Motor neuron (in vitro differentiated cells): Measurements from ENCODE around the gene CLSTN3. TPM values are rescaled to one million over a fixed set of nuclear protein-coding genes. Genes with fewer than 3 reads are reported as not detected.
"Not testable (repeated sequence)": the region's sequence is repeated elsewhere in the genome, so short reads cannot be mapped to it uniquely, and the experiment has no call there.

Source experiments
- ATAC-seq, 8 experiments: fragments of 200-7000 bp; cut with Tn5 transposase; replicated peaks in 6 of 8; 2 replicates each; pipeline ENCODE4 v1.8.0; 2021; ENCODE audit warnings: mild to moderate bottlenecking in 8 of 8, moderate library complexity in 8 of 8
- H3K27ac ChIP-seq, 2 donors: fragments of 250-450 bp; sonication (Bioruptor Pico); 2 replicates each; pipeline ENCODE4 v1.9.0; 2021; ENCODE audit warnings: antibody characterized with exemption in 2 of 2, mild to moderate bottlenecking in 2 of 2, moderate library complexity in 1 of 2
- H3K4me1 ChIP-seq, 2 donors: fragments of 250-450 bp; sonication (Bioruptor Pico); replicated peaks in 1 of 2; 2 replicates each; pipeline ENCODE4 v1.6.1; 2021; ENCODE audit warnings: antibody characterized with exemption in 2 of 2, mild to moderate bottlenecking in 2 of 2, moderate library complexity in 1 of 2
- H3K4me3 ChIP-seq, 5 donors: fragments of 250-450 bp; sonication (Bioruptor Pico); 2 replicates each; pipeline ENCODE4 v1.9.0; 2021; ENCODE audit warnings: antibody characterized with exemption in 5 of 5, mild to moderate bottlenecking in 5 of 5, moderate library complexity in 4 of 5
- WGBS, 10 experiments: fragments of 450-650 bp; shearing (Covaris generic); methylation state at CpG; one replicate each; pipeline ENCODE4 v1.0.0; 2022; 5-methylcytosine and 5-hydroxymethylcytosine counted together
- in situ Hi-C, 9 experiments: fragments of 400-800 bp; cut with MboI; loops; one replicate each; pipeline ENCODE4 v1.15.0; 2021; ENCODE audit warnings: low sequenced_read_pairs in 9 of 9, low pct_unique_long_range_greater_than_20kb in 2 of 9; ENCODE audit not compliant: unreplicated experiment in 9 of 9
- total RNA-seq, 8 experiments: library from RNA; unstranded; fragments of 300-600 nt; gene quantifications; 2 replicates each; pipeline versions ENCODE4 v1.2.3 to v1.2.4, GENCODE V29; 2022

CLSTN3 gene
- total RNA-seq, 8 experiments from 2014 or later: 15.1 to 62.6 (median 44.1) TPM

DNA sequence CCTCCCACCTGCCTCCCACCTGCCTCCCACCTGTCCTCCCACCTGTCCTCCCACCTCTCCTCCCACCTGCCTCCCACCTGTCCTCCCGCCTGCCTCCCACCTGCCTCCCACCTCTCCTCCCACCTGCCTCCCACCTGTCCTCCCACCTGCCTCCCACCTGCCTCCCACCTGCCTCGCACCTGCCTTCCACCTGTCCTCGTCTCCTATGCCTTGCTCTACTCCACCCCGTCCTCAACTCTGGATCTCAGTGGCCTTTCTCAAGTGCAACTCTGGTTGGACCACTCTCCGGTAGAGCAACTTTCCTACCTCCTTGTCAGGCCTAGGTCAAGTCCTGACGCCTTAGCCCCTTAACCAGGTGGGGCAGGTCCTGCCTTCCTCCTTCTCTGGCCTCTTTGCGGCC is 30.0 kb downstream of the CLSTN3 start:
- in situ Hi-C loops: no loop called here
- H3K27ac ChIP-seq: no peak overlapping the region
- no peak for ATAC-seq

DNA sequence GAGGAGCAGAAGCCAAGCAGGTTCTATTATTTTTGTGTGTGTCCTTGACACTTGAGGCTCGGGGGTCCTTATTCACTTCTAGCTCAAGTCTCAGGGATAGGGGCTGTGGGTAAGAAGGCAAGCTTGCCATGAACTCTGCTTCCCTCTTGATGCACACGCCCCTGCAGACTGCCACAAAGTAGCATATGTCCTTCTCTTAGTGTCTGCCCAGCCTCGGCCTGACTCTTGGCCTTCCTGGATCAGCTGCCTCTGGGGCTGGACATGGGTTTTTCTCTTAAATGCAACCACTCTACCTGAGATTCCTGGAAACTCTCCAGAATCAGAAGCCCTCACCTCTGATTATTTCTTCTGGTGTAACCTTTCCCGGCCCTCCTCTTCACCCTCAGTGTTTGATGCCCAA is 31.2 kb downstream of the CLSTN3 start:
- Histone ChIP-seq H3K4me1 (no peaks in the 10 kb centered on the region), H3K27ac (no peak overlapping the region), H3K4me3 (no peak overlapping the region)
- in situ Hi-C loops: no loop called here
- ATAC-seq: no peak
- WGBS, 10 experiments: 14 to 100% (median 75%) methylated on average over 1 to 3 of the region's 4 CpGs; no CpG with 5 or more reads in 4 of the 10 experiments

More for the DNA sequence above, 30.0 kb downstream of the CLSTN3 start:
- WGBS, 10 experiments: 93 to 100% (median 98%) methylated on average over 1 to 3 of the region's 7 CpGs; no CpG with 5 or more reads in 6 of the 10 experiments
- Histone ChIP-seq H3K4me1 (no peaks in the 10 kb centered on the region), H3K4me3 (no peak overlapping the region)

DNA sequence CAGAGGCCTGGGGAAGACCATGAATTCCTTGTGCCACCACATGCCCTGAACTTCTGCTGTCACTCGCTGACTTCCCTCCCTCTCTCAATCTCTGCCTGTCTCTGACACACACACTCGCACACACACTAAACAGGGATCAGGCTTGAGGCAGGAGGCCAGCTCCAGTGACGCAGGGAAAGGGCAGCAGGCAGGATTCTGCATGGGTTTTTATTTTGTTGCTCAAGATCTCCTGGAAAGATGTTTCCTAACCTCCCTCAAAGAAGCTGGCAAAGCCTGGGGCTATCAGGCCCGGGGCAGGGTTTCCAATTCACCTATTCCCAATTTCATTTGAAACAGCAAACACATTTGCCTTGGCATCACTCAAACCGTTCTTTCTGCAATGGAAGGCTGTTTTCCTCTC is 31.6 kb downstream of the CLSTN3 start:
- WGBS, 10 experiments: 40 to 90% (median 76%) methylated on average over 1 to 5 of the region's 5 CpGs; no CpG with 5 or more reads in 3 of the 10 experiments
- Histone ChIP-seq H3K27ac (no peak overlapping the region), H3K4me3 (no peak overlapping the region), H3K4me1 (no peaks in the 10 kb centered on the region)
- ATAC-seq: no peak
- in situ Hi-C loops: no loop called here

DNA sequence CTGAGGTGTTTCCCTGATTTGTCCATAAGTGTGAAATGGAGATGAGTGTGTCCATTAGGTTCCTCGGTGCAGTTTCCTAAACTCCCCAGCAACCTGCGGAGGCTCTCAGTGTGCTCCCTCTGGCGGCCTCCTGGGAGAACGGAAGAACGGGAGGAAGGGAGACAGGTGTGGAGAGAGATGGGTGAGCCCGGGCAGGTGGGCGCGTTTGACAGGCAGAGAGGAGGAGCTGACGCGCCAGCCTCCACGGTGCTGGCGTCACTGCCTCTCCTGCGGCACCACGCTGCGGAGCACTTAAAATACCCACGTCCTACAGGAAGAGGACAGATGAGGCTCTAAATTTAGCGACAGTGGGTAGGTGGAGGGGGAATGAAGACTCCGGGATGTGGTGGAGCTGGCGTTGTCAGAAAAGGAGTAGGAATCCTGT is 32.5 kb downstream of the CLSTN3 start:
- no peak overlapping the region for H3K27ac ChIP-seq
- peak in 4 of 8 experiments; percentile 41 to 87 (median 53) for ATAC-seq
- in situ Hi-C loops: no loop called here
- H3K4me3 ChIP-seq: no peak overlapping the region
- 5 to 94% (median 44%) methylated on average over 1 to 7 of the region's 19 CpGs; no CpG with 5 or more reads in 4 of the 10 experiments for WGBS, 10 experiments
- H3K4me1 ChIP-seq: no peaks in the 10 kb centered on the region

DNA sequence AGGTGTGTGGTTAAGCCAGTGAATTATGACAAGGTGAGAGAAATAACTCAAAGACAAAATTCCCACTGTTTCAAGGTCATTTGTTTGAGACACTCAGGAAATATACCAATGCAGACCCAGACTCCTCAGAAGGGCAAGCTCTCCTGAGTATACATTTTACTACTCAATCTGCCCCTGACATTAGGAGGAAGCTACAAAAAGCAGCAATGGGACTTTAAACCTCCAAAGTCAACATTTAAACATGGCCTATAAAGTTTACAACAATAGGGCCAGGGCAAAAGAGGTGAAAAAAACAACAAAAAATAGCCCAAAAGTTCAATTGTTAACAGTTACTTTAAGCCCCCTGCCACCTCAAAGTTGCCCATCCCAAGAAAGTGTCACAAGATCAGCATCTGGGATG is 39.8 kb downstream of the CLSTN3 start:
- no peaks in the 10 kb centered on the region for H3K4me1 ChIP-seq
- no peak overlapping the region for H3K27ac ChIP-seq
- in situ Hi-C loops: no loop called here
- no peak for ATAC-seq
- no peak overlapping the region for H3K4me3 ChIP-seq

DNA sequence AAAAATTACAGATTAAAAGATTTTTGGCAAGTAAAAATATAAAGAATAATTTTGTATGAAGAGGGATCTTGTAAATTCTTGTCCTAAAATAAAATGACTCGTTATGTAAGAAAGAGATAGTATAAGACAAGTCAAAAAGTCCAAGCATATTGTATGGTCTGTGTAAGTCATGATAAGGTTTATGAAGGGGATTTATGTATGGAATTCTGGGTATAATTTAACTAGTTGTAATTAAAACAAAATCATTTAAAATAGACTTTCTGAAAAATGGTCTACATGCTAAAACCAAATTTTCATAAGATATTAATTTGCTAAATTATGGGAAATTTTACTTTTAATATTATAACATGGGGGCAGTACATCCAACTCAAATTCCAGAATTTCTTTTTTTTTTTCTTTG is 41.7 kb downstream of the CLSTN3 start:
- 0 to 58% (median 33%) methylated on average over 1 of the region's 1 CpG for WGBS, 10 experiments
- Histone ChIP-seq H3K4me3 (no peak overlapping the region), H3K27ac (no peak overlapping the region), H3K4me1 (no peaks in the 10 kb centered on the region)
- no peak for ATAC-seq
- in situ Hi-C loops: no loop called here

DNA sequence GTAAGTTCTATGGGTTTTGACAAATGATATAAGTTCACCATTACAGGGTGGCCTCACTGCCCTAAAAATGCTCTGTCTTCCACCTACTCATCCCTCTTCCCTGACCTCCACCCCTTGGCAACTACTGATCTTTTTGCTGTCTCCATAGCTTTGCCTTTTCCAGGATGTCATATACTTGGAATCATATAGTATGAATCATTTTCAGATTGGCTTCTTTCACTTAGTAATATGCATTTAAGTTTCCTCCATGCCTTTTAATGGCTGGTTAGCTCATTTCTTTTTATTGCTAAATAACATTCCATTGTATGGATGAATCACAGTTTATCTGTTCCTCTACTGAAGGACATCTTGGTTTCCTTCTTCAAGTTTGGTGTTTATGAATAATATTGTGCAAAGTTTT is 45.3 kb downstream of the CLSTN3 start:
- H3K27ac ChIP-seq: no peak overlapping the region
- H3K4me3 ChIP-seq: no peak overlapping the region
- no peak for ATAC-seq
- in situ Hi-C loops: no loop called here
- H3K4me1 ChIP-seq: no peaks in the 10 kb centered on the region

DNA sequence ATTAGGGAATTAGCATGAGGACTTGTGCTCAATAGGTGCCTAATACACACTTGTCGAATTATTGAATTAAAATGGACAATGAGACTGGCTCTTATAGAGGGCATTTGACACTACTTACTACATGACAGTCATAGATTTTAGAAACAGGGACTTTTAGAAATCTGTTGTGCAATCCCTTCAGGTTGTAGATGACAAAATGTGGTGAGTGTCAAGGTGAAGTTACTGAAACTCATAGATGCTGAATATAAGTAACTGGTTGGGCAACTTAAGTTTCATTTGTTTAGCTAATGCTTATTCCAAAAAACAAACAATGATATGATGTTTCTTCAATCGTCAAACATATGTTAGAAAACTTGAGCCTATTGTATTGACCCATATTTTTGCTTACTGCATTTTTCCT is 46.4 kb downstream of the CLSTN3 start:
- no peak for ATAC-seq
- in situ Hi-C loops: no loop called here
- no peak overlapping the region for H3K27ac ChIP-seq
- no peak overlapping the region for H3K4me3 ChIP-seq
- no peaks in the 10 kb centered on the region for H3K4me1 ChIP-seq
- WGBS, 10 experiments: 10 to 76% (median 43%) methylated on average over 2 of the region's 2 CpGs; no CpG with 5 or more reads in 1 of the 10 experiments

DNA sequence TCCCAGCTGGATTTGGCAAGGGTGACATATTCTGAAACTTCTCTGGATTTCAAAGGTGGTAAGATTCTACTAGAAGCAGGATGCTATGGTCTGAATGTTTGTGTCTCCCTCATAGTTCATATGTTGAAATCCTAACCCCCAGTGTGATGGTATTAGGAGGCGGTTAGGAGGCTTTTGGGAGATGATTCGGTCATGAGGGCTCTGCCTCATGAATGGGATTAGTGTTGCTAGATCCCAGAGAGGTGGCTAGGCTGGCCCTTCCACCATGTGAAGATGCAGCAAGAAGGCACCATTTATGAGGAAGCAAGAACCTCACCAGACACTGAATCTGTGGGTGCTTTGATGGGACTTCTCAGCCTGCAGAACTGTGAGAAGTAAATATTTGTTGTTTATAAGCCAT is 48.3 kb downstream of the CLSTN3 start:
- Histone ChIP-seq H3K4me3 (no peak overlapping the region), H3K4me1 (no peaks in the 10 kb centered on the region), H3K27ac (no peak overlapping the region)
- ATAC-seq: no peak
- WGBS, 10 experiments: 0 to 92% (median 87%) methylated on average over 2 of the region's 2 CpGs; no CpG with 5 or more reads in 4 of the 10 experiments
- in situ Hi-C loops: no loop called here

DNA sequence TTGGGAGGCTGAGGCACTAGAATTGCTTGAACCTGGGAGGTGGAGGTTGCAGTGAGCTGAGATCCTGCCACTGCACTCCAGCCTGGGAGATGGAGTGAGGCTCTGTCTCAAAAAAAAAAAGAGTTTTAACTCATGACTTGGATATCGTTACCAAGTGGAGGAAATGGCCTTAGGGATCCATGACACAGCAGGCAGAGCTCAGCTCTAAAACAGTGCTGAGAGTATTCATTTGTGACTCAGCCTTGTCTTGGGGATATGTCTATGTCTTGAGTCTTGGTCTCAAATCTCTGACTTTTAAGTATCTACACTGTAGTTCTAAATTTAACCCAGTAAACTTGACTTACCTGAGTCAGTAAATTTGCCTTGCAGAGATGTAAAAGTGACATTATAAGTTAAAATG is 50.5 kb downstream of the CLSTN3 start:
- 0 to 100% (median 79%) methylated on average over 1 of the region's 1 CpG; no CpG with 5 or more reads in 2 of the 10 experiments for WGBS, 10 experiments
- peak in 2 of 8 experiments; percentile 85 to 99 for ATAC-seq
- H3K4me3 ChIP-seq: no peak overlapping the region
- no peaks in the 10 kb centered on the region for H3K4me1 ChIP-seq
- in situ Hi-C loops: no loop called here
- H3K27ac ChIP-seq: no peak overlapping the region

DNA sequence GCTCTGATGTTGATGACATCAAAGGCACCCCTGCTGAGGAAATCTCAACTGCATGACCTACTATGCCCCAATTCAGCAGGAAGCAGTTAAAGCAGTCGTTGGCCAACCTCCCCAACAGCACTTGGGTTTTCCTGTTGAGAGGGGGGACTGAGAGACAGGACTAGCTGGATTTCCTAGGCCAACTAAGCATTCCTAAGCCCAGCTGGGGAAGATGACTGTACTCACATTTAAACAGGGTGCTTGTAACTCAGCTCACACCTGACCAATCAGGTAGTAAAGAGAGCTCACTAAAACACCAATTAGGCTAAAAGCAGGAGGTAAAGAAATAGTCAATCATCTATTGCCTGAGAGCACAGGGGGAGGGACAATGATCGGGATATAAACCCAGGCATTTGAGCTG is 55.9 kb downstream of the CLSTN3 start:
- ATAC-seq, H3K4me3 ChIP-seq, H3K27ac ChIP-seq, in situ Hi-C loops: not testable (repeated sequence)
- peaks cover 13 to 14% of the 10 kb centered on the region in 2 donors for H3K4me1 ChIP-seq
- WGBS, 10 experiments: 43 to 100% (median 53%) methylated on average over 1 to 2 of the region's 2 CpGs; no CpG with 5 or more reads in 2 of the 10 experiments

DNA sequence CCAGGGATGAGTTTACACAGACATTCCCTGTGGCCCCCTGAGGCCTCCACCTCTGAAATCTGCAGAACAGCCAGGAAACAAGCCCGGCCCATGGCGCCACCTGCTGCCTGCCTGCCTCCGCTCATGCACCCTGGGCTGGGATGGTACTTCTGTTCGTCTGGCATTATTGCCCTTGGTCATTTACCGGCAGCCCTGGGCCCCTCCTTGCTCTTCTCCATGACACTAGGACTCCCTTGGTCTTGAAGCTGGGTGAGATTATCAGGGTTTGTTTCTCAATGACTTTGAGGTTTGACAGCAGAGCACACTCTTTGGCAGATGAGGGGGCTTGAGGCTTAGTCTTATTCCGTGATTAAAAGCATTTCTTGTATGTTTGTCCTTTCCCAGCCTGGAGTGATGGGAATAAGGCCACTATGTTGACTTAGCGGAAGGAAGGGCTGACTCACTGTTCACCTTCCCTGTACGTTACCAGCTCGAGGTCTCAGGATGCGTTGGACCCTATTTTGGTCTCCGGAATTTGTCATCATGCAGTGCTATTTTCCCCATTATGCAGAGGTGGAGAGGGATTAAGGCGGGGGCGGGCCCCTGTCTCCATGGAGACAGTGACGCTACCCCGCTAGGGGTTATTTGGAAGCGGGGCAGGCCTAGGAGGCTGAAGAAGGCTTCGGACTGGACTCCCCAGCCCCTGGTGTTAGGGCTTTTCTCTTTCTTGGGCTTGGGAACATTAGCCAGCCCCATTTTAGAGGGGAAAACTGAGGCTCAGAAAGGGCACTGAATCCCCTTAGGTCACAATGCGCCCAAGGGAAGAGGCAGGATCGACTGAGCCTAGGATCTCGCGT is 58.6 kb downstream of the CLSTN3 start:
- Histone ChIP-seq H3K4me1 (peaks cover 13 to 17% of the 10 kb centered on the region in 2 donors), H3K27ac (peak overlapping the region; percentile 25 to 80), H3K4me3 (peak overlapping the region; percentile 50 to 58 (median 57))
- peak; percentile 48 to 72 (median 60) for ATAC-seq
- in situ Hi-C loops: no loop called here
- WGBS, 10 experiments: 0 to 14% (median 5%) methylated on average over 3 to 9 of the region's 21 CpGs; no CpG with 5 or more reads in 2 of the 10 experiments

DNA sequence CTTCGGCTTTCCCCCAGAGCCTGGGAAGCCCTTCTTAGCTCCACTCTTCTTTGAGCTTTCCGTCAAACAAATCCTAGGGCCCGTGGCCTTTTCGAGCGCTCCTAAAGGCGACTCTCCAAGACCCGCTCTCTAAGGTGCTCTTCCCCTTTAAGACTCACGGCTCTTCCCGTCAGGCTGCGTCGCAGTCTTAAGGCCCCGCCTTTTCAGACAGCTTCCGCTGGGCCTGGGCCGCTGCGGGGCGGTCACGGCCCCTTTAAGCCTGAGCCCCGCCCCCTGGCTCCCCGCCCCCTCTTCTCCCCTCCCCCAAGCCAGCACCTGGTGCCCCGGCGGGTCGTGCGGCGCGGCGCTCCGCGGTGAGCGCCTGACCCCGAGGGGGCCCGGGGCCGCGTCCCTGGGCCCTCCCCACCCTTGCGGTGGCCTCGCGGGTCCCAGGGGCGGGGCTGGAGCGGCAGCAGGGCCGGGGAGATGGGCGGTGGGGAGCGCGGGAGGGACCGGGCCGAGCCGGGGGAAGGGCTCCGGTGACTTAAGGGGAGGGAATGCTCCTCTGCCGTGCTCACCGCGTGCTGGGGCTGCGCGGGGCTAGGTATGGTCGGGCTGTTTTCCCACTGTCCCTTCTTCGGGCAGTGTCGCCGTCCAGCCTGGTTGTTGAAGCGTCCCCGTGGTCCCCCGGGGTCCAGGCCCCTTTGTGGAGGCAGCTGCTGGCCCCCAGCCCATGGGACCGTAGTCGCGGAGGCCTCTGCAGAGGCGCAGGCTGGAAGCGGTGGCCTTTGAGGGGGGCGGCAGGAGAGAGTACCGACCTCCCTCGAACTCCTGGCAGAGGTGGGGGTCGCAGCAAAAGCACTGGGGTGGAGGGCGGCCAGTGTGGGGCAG is 59.5 kb downstream of the CLSTN3 start, which contains the start of gene PEX5:
PEX5 (plus strand) TSS at position 289 of the 870 bp plus-strand sequence. CDS start 692 bp downstream, outside the sequence.
- Histone ChIP-seq H3K4me1 (peaks cover 13 to 17% of the 10 kb centered on the region in 2 donors), H3K27ac (peak within 1 kb of the TSS; percentile 59 to 80), H3K4me3 (peak within 1 kb of the TSS; percentile 50 to 58 (median 57))
- WGBS, 10 experiments: 0% methylated on average over 2 to 7 of the region's 68 CpGs; no CpG with 5 or more reads in 6 of the 10 experiments
- peak; percentile 77 to 93 (median 90) for ATAC-seq
- in situ Hi-C loops: no loop called here
